Measurements from ENCODE around the gene SLC35F1. TPM values are rescaled to one million over a fixed set of nuclear protein-coding genes. Genes with fewer than 3 reads are reported as not detected.

The SLC35F1 gene
- total RNA-seq, 1 experiment from 2014 or later: not detected

DNA sequence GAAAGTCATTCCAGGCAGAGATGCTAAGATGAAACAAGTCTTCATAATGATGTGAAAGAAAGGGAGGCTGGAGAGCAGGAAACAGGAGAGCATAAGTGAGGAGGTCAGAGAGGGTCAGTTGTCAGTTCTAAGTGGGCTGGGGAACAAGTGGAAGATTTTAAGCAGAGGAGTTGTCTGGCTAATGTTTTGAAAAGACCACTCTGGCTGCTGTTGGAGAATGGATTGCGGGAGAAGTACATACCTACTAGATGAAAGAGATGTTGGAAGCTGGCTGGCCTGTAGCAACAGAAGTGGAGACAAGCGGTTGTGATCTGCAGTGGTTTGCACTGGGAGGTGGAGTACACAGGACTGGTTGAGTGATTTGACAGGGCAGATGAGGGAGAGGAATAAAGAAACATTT, 10.1 kb downstream of the SLC35F1 start:
- POLR2A ChIA-PET: no interaction called here
- Mint-ChIP-seq H3K36me3 (ENCODE audit: insufficient read depth, unreplicated experiment) (no peaks in the 10 kb centered on the region), H3K4me1 (ENCODE audit: insufficient read depth, unreplicated experiment) (no peaks in the 10 kb centered on the region), H3K9me3 (ENCODE audit: unreplicated experiment) (no peaks in the 10 kb centered on the region), H3K4me3 (ENCODE audit: unreplicated experiment) (no peak overlapping the region), H3K27me3 (ENCODE audit: insufficient read depth, unreplicated experiment) (no peaks in the 10 kb centered on the region), H3K27ac (ENCODE audit: low read depth, unreplicated experiment) (no peak overlapping the region)
- no peak for DNase-seq (ENCODE audit: unreplicated experiment)
- TF ChIP-seq CTCF (IDR thresholded peaks at IDR 0.05; ENCODE audit: unreplicated experiment): no peak
- BruUV-seq (replicated peaks): no TSS peak
- CTCF ChIA-PET: interaction anchor here (0.7 kb wide), 1 partner anchor 70 kb away, joined by 3 read pairs; no protein-coding TSS in a partner anchor
- intact Hi-C loops (cut with micrococcal nuclease): no loop called here

GRCh38 chr6:117918454-117918853, 11.4 kb downstream of the SLC35F1 start:
- Mint-ChIP-seq H3K27ac (ENCODE audit: low read depth, unreplicated experiment) (no peak overlapping the region), H3K36me3 (ENCODE audit: insufficient read depth, unreplicated experiment) (no peaks in the 10 kb centered on the region), H3K27me3 (ENCODE audit: insufficient read depth, unreplicated experiment) (no peaks in the 10 kb centered on the region), H3K4me1 (ENCODE audit: insufficient read depth, unreplicated experiment) (no peaks in the 10 kb centered on the region), H3K9me3 (ENCODE audit: unreplicated experiment) (no peaks in the 10 kb centered on the region), H3K4me3 (ENCODE audit: unreplicated experiment) (no peak overlapping the region)
- ChIA-PET CTCF (interaction anchor here (0.5 kb wide), 1 partner anchor 1072 kb away, joined by 4 read pairs; no protein-coding TSS in a partner anchor), POLR2A (no interaction called here)
- no peak for DNase-seq (ENCODE audit: unreplicated experiment)
- no TSS peak for BruUV-seq (replicated peaks)
- TF ChIP-seq CTCF (IDR thresholded peaks at IDR 0.05; ENCODE audit: unreplicated experiment): no peak
- intact Hi-C loops (cut with micrococcal nuclease): no loop called here

DNA sequence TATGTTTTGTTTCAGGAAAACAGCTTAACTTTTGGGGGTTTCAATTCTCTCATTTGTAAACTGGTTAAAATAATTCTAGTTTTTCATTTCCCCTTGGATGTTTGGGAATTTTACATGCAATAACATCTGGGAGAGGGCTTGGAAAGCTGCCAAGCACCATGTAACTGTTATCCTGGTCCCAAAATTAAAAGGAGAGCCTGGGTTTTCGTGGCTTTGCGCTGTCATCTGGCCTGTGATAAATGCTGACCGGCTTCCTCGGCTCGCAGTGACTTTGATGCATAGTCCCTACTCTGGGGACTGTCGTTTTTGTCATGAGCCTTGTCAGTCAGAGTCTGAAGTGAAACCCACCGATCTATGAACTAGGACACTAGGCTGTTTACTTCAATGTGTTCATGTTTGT, 12.2 kb downstream of the SLC35F1 start:
- Mint-ChIP-seq H3K36me3 (ENCODE audit: insufficient read depth, unreplicated experiment) (no peaks in the 10 kb centered on the region), H3K27ac (ENCODE audit: low read depth, unreplicated experiment) (no peak overlapping the region), H3K9me3 (ENCODE audit: unreplicated experiment) (no peaks in the 10 kb centered on the region), H3K4me1 (ENCODE audit: insufficient read depth, unreplicated experiment) (no peaks in the 10 kb centered on the region), H3K27me3 (ENCODE audit: insufficient read depth, unreplicated experiment) (no peaks in the 10 kb centered on the region), H3K4me3 (ENCODE audit: unreplicated experiment) (no peak overlapping the region)
- no peak for DNase-seq (ENCODE audit: unreplicated experiment)
- ChIA-PET CTCF (no interaction called here), POLR2A (no interaction called here)
- BruUV-seq (replicated peaks): no TSS peak
- no peak for TF ChIP-seq CTCF (IDR thresholded peaks at IDR 0.05; ENCODE audit: unreplicated experiment)
- intact Hi-C loops (cut with micrococcal nuclease): no loop called here

GRCh38 chr6:117919775-117920729, 13.0 kb downstream of the SLC35F1 start:
- Mint-ChIP-seq H3K4me3 (ENCODE audit: unreplicated experiment) (no peak overlapping the region), H3K36me3 (ENCODE audit: insufficient read depth, unreplicated experiment) (no peaks in the 10 kb centered on the region), H3K9me3 (ENCODE audit: unreplicated experiment) (no peaks in the 10 kb centered on the region), H3K27me3 (ENCODE audit: insufficient read depth, unreplicated experiment) (no peaks in the 10 kb centered on the region), H3K27ac (ENCODE audit: low read depth, unreplicated experiment) (no peak overlapping the region), H3K4me1 (ENCODE audit: insufficient read depth, unreplicated experiment) (no peaks in the 10 kb centered on the region)
- TF ChIP-seq CTCF (IDR thresholded peaks at IDR 0.05; ENCODE audit: unreplicated experiment): no peak
- BruUV-seq (replicated peaks): no TSS peak
- ChIA-PET CTCF (interaction anchor here (0.5 to 1.0 kb wide), 7 partner anchors 10 to 470 kb away, joined by 3 to 5 read pairs (median 3); no protein-coding TSS in a partner anchor), POLR2A (no interaction called here)
- intact Hi-C loops (cut with micrococcal nuclease): no loop called here
- DNase-seq (ENCODE audit: unreplicated experiment): peak; percentile 14
